GM19324 (cell line): ENCODE data around the gene APOC3.
A peak's percentile ranks its signal among the peaks of the same experiment; 100 is the strongest.

ENCODE experiments used
- ATAC-seq: cut with Tn5 transposase; IDR thresholded peaks from one replicate; pipeline ENCODE4 v1.9.1; 2021; ENCODE audit warnings: mild to moderate bottlenecking, moderate library complexity; ENCODE audit not compliant: unreplicated experiment, low FRiP score

The APOC3 gene

DNA sequence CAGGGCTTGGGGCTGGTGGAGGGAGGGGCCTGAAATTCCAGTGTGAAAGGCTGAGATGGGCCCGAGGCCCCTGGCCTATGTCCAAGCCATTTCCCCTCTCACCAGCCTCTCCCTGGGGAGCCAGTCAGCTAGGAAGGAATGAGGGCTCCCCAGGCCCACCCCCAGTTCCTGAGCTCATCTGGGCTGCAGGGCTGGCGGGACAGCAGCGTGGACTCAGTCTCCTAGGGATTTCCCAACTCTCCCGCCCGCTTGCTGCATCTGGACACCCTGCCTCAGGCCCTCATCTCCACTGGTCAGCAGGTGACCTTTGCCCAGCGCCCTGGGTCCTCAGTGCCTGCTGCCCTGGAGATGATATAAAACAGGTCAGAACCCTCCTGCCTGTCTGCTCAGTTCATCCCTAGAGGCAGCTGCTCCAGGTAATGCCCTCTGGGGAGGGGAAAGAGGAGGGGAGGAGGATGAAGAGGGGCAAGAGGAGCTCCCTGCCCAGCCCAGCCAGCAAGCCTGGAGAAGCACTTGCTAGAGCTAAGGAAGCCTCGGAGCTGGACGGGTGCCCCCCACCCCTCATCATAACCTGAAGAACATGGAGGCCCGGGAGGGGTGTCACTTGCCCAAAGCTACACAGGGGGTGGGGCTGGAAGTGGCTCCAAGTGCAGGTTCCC, at the start of gene APOC3:
APOC3 (plus strand) TSS at position 383 of the 659 bp plus-strand sequence. CDS start 676 bp downstream, outside the sequence.
- ATAC-seq = no peak

DNA sequence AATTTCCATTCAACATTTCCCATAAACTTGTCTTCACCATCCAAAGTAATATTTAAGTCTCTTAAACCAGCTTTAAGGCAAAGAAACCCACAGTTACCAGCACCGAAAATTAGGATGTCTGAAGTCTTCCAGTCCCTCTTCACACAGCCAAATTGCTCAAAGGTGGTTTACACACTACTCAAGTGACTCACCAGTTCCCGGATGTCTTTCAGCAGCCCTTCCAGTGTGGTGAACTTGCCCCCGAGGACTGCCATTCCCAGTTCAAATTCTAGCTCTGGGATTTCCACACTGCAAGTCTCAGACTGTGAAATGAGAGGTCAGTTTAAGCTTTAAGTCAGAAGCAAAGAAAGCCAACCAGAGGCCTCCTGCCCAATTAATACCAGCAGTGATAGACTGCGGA, 47.0 kb upstream of the APOC3 start:
- no peak for ATAC-seq

DNA sequence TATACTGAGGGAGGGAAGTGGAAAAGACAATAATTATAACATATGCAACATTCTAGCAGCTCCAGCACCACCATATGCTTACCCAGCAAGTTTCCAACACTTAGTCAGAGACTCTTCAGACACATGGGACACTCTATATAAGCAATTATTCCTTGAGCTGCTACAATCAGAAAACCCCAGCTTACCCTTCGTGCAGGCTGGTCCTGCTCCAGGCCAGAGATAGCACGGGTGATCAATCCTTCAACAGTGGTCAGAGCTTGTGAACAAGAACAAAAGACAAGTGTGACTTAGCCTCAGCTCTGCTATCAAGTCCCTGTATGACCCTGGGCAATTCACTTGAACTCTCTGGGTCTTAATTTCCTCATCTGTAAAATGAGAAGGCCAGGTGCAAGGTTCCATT, 43.4 kb upstream of the APOC3 start:
- ATAC-seq = no peak

GRCh38 chr11:116786966-116787365, 42.7 kb upstream of the APOC3 start:
- no peak for ATAC-seq

DNA sequence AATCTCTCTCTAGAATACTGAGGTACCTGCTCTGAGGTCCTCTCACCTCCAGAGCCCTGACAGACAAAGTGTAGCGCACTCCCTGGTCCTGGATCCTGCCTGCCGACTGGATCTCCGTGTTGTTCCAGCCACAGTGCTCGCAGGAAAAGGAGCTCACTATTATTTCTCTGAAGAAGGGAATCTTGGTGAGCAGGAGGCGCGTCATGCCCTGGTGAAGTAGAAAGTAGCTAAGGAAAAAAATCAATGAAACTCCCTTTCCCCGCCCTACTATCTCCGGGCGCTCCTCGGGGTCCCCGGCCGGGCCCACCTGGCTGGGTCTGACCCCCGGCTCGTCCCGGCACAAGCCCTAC, 42.3 kb upstream of the APOC3 start:
- ATAC-seq = no peak

DNA sequence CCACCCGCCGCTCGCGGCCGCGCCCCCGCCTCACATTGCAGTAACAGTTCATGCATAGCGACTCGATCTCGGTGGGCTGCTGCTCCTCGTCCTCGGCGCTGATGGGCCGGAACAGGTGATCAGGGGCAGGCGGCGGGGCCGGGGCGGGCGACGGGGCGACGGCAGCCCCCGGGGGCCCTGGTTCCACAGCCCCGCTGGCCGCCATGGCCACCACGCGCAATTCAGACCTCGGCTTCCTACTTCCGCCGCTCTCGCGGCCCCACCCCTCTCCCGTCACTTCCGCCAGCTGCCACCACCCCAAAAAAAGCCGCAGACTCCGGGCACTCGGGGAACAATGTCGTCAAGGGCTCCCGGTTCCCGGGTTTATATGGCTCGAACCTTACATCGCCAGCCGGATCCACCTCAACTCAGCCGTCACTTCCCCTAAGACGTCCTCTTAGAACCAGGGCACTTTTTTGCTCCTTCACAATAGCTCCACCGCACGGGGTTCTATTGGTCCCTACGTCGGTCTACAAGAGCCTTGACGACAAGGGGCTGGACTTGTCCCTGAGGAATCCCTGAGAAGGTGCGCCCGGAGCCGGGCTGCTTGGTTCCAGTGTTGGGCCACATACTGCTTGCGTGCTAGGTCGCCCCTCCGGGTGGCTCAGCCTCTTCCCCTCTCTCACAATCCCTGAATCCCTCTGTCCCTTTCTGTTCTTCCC, 41.8 kb upstream of the APOC3 start, which contains the start of gene ZPR1:
ZPR1 (minus strand) TSS at position 238 of the 701 bp plus-strand sequence; CDS start at position 205, 33 bp downstream.
- ATAC-seq = peak; percentile 73

- ATAC-seq = no peak
Measured at GRCh38 chr11:116788534-116788933, 41.2 kb upstream of the APOC3 start.

DNA sequence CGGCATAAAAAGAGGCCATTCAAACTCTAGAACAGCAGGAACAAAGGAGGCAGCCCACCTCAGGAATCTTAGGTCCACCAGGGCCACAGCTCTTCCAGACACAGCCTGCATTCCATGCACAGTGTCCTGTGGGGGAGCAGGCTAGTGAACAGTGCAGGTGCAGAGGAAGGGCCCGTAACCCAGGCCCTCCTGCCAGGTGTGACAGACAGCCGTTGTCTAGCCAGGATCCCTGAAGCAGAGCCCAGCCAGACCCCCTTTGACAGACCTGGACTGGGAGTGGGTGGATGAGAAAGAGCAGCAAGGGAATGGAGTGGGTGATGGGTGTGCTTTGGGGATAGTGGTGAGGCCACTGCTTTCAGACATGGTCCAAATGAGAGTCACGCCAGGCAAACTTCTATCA, 40.7 kb upstream of the APOC3 start:
- ATAC-seq = no peak

- ATAC-seq = no peak
Measured at GRCh38 chr11:116790167-116791001, 39.3 kb upstream of the APOC3 start.

- ATAC-seq = no peak
Measured at GRCh38 chr11:116791002-116791812, 38.5 kb upstream of the APOC3 start.

DNA sequence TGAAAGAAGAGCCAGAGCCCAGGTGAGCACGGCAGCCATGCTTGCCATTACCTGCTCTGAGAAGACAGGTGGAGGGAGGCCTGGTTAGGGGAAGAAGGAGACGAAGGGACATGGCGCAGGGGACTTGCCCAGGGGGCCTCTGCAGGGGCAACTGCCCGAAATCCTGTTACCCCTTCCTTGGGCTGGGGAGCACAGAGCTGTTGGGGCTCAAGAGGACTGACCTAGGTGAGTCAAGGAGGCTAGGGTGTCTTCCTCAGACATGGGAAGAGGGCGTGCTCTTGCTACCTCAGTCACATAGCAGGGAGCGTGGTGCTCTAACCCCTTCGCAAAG, 37.9 kb upstream of the APOC3 start, which contains the start of gene APOA5:
APOA5 (minus strand) TSS at position 67 of the 331 bp plus-strand sequence; CDS start at position 48, 19 bp downstream.
- no peak for ATAC-seq

GRCh38 chr11:116792144-116792868, 37.4 kb upstream of the APOC3 start:
- no peak for ATAC-seq

DNA sequence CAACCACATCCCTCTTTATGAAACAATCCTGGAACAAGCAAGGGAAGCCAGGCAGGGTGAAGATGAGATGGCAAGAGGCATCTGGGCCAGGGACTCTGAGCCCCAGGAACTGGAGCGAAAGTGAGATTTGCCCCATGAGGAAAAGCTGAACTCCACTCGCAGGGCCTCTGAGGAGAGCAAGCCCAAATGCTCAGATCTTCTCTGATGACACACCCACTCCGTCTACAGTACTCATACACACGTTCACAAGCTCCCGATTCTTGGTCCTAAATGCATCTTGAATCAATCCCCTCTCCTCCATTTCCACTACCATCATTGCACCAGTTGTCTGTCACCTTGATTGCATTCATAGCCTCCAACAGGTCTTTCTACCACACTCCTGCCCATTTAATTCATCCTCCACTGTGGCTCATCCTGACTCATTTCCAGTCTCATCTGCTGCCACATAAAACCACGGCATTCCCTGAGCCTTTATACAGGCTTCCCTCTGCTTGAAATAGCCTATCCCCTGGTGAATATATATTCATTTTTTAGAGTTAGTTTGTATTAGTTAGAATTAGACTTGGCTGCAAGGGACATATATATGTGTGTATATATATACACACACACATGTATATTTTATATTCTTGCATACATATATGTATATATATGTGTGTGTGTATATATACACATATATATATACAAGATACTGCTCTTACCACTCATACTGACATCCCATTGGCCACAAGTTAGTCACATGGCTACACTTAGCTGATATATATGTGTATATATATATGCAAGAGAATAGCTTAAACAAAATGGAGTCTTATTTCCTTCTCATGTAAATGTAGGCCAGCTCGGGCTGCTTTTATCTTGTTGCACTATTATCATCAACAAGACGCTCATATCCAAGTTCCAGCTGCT, 36.6 kb upstream of the APOC3 start:
- ATAC-seq = no peak

- ATAC-seq = no peak
Measured at GRCh38 chr11:116793772-116794097, 36.0 kb upstream of the APOC3 start.

- ATAC-seq = no peak
Measured at GRCh38 chr11:116794851-116795250, 34.9 kb upstream of the APOC3 start.

- ATAC-seq = no peak
Measured at GRCh38 chr11:116796548-116796947, 33.2 kb upstream of the APOC3 start.

- no peak for ATAC-seq
Measured at GRCh38 chr11:116797816-116798215, 31.9 kb upstream of the APOC3 start.

GRCh38 chr11:116798368-116798767, 31.3 kb upstream of the APOC3 start:
- ATAC-seq = no peak

DNA sequence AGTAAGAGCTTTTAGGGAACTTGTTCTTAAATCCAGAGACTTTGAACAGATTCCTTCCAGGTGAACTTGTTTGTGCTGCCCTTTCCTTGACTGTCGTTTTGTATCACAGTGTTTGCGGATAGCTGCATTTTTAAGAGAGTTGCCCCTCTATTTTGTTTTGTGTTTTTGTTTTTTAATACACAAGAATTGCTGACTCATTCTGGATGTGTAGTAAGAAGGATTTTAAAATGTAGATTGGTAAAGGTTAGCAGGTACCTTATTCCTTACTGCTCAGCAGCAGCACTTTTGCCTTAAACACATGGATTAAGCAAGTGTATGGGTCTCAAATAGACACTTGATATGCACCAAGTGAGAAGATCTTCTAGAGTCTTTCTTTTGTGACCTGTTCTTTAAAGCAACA, 29.1 kb upstream of the APOC3 start:
- no peak for ATAC-seq
